Epithelial cell of esophagus (primary cell): Measurements from ENCODE around the gene AGRP.
A peak's percentile ranks its signal among the peaks of the same experiment; 100 is the strongest.

Experiments used
- DNase-seq: peaks from one replicate; pipeline ENCODE4 v3.0.0; 2010; ENCODE audit warnings: low read depth
- H3K4me3 ChIP-seq: 2 replicates; pipeline ENCODE4 v1.5.1; 2011; ENCODE audit warnings: mild to moderate bottlenecking, low read length, control low read depth
- TF ChIP-seq, protein P1 (sequence below): IDR thresholded peaks from 2 replicates; pipeline ENCODE4 v1.5.1; 2011; ENCODE audit warnings: low read depth, mild to moderate bottlenecking, low read length, control low read depth, inconsistent platforms; ENCODE audit not compliant: insufficient read depth; ENCODE audit errors: missing control alignments

Gene AGRP

GRCh38 chr16:67462279-67462655 is 21.1 kb downstream of the AGRP start:
- TF ChIP-seq, protein P1, sequence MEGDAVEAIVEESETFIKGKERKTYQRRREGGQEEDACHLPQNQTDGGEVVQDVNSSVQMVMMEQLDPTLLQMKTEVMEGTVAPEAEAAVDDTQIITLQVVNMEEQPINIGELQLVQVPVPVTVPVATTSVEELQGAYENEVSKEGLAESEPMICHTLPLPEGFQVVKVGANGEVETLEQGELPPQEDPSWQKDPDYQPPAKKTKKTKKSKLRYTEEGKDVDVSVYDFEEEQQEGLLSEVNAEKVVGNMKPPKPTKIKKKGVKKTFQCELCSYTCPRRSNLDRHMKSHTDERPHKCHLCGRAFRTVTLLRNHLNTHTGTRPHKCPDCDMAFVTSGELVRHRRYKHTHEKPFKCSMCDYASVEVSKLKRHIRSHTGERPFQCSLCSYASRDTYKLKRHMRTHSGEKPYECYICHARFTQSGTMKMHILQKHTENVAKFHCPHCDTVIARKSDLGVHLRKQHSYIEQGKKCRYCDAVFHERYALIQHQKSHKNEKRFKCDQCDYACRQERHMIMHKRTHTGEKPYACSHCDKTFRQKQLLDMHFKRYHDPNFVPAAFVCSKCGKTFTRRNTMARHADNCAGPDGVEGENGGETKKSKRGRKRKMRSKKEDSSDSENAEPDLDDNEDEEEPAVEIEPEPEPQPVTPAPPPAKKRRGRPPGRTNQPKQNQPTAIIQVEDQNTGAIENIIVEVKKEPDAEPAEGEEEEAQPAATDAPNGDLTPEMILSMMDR = no peak
- no peak overlapping the region for H3K4me3 ChIP-seq
- peak; percentile 12 for DNase-seq

GRCh38 chr16:67461600-67462278 is 21.6 kb downstream of the AGRP start:
- peak; percentile 45 for DNase-seq
- no peak overlapping the region for H3K4me3 ChIP-seq
- TF ChIP-seq, protein P1 = no peak

GRCh38 chr16:67460961-67461360 is 22.4 kb downstream of the AGRP start:
- no peak for DNase-seq
- no peak overlapping the region for H3K4me3 ChIP-seq
- TF ChIP-seq, protein P1 = no peak

GRCh38 chr16:67460168-67460567 is 23.2 kb downstream of the AGRP start:
- no peak for DNase-seq
- H3K4me3 ChIP-seq = no peak overlapping the region
- TF ChIP-seq, protein P1 = no peak

DNA sequence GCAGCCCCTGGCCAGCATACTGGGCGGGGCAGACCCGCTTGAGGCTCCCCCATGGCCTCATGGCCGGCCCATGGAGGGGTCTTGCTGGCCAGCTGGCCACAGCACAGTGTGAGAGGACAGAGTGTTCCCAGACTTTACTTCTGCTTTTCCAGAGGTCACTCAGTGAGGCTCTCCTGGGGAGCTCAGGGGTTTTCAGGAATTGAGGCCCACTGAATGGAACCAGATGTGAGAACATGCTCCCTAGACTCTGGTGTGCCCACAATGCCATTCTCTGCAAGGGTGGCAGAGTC is 23.5 kb downstream of the AGRP start:
- TF ChIP-seq, protein P1 = no peak
- H3K4me3 ChIP-seq = no peak overlapping the region
- DNase-seq = no peak

- no peak for DNase-seq
- TF ChIP-seq, protein P1 = no peak
Observed at GRCh38 chr16:67459066-67459860, 24.1 kb downstream of the AGRP start.

More at GRCh38 chr16:67459066-67459860, 24.1 kb downstream of the AGRP start:
- no peak overlapping the region for H3K4me3 ChIP-seq
